A549 treated with Mapracorat at 1 μM for 4 hours (cell line): ENCODE results near the gene SARS1. TPM values are rescaled to one million over a fixed set of nuclear protein-coding genes. Genes with fewer than 3 reads are reported as not detected.

Experiments used
- total RNA-seq: library from RNA; stranded (reverse); fragments of 200-300 nt; extraction: Qiagen RNA extraction; gene quantifications from 5 replicates; pipeline ENCODE4 v1.2.3, GENCODE V29; 2022

Gene SARS1
- total RNA-seq: 87.3 to 99.1 TPM (median 90.1 TPM) in 5 replicates

DNA sequence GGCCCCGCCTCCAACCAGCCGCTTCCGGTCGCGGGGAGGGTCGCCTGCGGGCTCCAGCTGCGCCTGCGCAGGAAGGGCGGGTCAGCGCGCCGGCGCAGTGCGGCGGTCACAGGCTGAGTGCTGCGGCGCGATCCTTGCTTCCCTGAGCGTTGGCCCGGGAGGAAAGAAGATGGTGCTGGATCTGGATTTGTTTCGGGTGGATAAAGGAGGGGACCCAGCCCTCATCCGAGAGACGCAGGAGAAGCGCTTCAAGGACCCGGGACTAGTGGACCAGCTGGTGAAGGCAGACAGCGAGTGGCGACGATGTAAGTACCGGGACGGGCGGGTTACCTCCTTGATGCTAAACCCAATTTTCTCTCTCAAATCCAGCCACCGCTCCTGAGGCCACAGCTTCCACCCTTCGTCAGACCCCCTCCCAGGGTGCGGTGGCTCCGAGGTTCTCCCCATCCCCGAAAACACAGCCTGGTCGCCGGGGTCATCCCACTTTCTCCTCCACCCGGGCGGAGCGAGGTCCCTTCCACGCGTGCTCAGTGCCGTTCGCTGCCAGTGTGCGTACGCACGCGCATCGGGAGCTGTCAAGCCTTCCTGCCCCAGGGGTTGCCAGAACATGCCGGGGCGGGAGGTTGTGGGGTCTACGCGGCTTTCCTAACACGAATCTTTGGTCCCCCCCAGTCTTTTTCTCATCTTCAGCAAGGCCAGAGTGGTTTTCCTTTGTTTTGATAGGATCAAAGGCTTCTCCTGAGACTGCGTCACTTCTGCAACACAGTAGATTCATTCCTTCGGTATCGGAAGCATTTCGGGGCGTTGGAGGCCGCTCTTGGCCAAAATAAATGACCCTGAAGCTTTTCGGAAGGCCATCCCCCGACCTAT lies at the start of gene SARS1:
Gene SARS1, plus strand, starts transcription at position 95 of the 870 bp plus-strand sequence. Its CDS starts 75 bp downstream, at position 170.

GRCh38 chr1:109248797-109249629 lies 35.3 kb downstream of the SARS1 start, which contains the start of gene CELSR2:
Gene CELSR2 (plus strand): TSS chr1:109249539. CDS start chr1:109250080, 541 bp downstream.

GRCh38 chr1:109282952-109283747 lies 69.4 kb downstream of the SARS1 start, which contains the start of gene PSRC1:
Gene PSRC1 (minus strand): TSS chr1:109283145.

Other genes starting within 250 kb of the SARS1 start
- 7.0 to 9.4 TPM (median 8.6 TPM) in 5 replicates for gene WDR47, start 171.8 kb upstream of the SARS1 start, total RNA-seq
- gene TAF13, start 137.9 kb upstream of the SARS1 start, total RNA-seq: 24.8 to 31.8 TPM (median 26.3 TPM) in 5 replicates
- 7.8 to 10.8 TPM (median 8.1 TPM) in 5 replicates for gene TMEM167B, start 123.2 kb upstream of the SARS1 start, total RNA-seq
- 0.34 to 0.63 TPM (median 0.55 TPM) in 5 replicates for gene ELAPOR1, start 99.8 kb upstream of the SARS1 start, total RNA-seq
- 3.3 to 5.5 TPM (median 5.1 TPM) in 5 replicates for gene CELSR2, start 35.6 kb downstream of the SARS1 start, total RNA-seq
- gene PSRC1, start 69.2 kb downstream of the SARS1 start, total RNA-seq: 16.3 to 25.3 TPM (median 22.6 TPM) in 5 replicates
- 0.25 TPM in 1 of 5 replicates, not detected in the others for gene MYBPHL, start 93.1 kb downstream of the SARS1 start, total RNA-seq
- 3.4 to 4.6 TPM (median 4.3 TPM) in 5 replicates for gene SORT1, start 184.0 kb downstream of the SARS1 start, total RNA-seq
- gene PSMA5, start 212.5 kb downstream of the SARS1 start, total RNA-seq: 100 to 117 TPM (median 108 TPM) in 5 replicates